GM19193 (cell line): Measurements from ENCODE around the gene STAU1.

Source experiments
- POLR2A ChIP-seq: IDR thresholded peaks from 4 replicates; pipeline ENCODE4 v1.6.1; 2011; ENCODE audit not compliant: insufficient read depth, insufficient read length; ENCODE audit errors: extremely low read depth

Gene STAU1

DNA sequence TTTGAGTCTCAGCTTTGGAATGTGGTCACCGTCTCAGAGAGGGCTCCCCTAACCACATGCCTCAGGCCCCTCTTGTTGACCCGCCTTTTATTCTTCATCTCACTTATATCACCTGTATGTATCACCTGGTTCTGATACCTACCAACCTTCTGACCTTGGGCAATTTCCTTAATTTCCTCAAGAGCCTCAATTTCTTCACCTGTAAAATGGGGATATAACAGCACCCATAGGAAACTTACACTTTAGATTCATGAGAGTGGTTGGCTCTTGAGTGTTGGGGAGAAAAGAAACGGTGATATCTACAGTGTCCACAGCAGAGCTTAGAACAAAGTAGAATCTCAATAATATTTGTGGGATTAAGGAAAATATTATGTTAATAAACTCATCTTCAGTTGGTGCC lies 27.1 kb upstream of the STAU1 start:
- no peak for TF ChIP-seq POLR2A

- no peak for TF ChIP-seq POLR2A
Observed at GRCh38 chr20:49214571-49214970, 26.4 kb upstream of the STAU1 start.

- TF ChIP-seq POLR2A, result no peak
Observed at GRCh38 chr20:49210757-49211110, 22.6 kb upstream of the STAU1 start.

- TF ChIP-seq POLR2A, result no peak
Observed at GRCh38 chr20:49210101-49210756, 22.1 kb upstream of the STAU1 start.

DNA sequence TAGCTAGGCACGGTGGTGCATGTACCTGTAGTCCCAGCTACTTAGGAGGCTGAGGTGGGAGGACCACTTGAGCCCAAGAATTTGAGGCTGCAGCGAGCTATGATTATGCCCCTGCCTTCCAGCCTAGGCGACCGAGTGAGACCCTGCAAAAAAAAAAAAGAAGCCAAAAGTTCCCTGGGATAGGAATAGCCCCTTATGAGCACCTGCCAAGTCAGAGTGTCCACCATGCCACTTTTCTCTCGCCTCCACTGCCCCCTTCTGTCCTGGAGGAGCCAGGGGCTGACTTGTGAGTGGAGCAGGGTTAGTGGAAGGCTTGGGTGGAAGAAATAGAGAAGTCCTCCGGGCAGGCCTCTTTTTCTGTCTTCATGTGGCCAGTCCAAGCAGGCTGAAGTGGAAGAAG lies 18.9 kb upstream of the STAU1 start:
- no peak for TF ChIP-seq POLR2A

DNA sequence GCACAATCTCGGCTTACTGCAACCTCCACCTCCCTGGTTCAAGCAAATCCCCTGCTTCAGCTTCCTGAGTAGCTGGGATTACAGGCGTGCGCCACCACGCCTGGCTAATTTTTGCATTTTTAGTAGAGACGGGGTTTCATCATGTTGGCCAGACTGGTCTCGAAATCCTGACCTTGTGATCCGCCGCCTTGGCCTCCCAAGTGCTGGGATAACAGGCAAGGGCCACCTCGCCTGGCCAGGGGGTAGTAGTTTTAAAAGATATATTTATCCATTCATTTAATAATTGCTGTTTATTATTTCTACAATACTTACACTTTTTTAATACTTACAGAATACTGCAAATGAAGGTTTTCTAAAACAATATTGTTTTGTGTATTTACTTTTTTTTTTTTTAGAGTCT lies 15.6 kb upstream of the STAU1 start:
- TF ChIP-seq POLR2A, result no peak

DNA sequence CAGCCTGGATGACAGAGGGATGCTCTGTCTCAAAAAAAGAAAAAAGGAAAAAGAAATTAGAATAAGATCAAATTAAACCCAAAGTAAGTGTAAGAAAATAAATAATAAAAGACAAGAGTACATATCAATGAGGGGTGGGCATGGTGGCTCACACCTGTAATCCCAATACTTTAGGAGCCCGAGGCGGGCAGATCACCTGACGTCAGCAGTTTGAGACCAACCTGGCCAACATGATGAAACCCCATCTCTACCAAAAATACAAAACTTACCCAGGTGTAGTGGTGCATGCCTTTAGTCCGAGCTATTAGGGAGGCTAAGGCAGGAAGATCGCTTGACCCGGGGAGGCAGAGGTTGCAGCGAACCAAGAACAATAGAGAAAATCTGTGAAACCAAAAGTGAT lies 14.9 kb upstream of the STAU1 start:
- TF ChIP-seq POLR2A, result no peak

GRCh38 chr20:49199729-49200293 lies 11.7 kb upstream of the STAU1 start:
- no peak for TF ChIP-seq POLR2A

GRCh38 chr20:49187330-49187850 lies 744 bp downstream of the STAU1 start:
- no peak for TF ChIP-seq POLR2A

DNA sequence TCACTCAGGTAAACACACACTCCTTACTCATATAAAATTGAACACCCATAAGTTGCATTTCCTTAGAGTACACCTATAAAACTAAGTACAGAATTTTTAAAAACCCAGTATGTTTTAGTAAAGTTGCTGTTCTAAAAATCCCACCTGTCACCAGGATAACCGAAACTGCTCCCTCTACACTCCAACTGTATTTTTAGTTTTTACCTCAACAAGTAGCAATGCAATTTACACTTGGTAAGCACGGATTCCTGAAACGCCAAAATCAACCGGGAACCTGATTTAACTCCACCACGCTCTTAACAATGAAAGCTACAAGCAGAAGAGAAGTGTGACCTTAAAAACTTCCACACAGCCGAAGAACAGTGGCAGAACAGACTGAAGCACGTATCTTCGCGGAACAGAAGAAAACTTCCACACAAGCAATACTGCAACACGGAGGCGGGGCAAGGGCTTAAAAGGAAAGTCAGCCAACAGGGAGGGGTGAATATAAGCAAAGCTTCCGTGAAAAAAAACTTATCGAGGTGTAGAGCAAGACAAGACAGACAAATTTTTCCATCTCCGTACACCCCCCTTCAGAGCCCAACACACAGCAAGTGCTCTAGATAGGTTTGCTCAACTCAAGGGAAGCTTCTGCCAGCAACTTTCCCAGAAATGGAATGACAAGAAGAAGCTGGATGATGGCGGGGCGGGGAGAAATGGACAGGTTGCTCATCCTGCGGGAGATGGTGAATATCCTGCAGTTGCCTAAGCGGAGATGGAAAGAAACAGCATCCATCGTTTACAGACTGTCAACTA lies 1.4 kb downstream of the STAU1 start:
- no peak for TF ChIP-seq POLR2A

GRCh38 chr20:49185071-49185761 lies 2.9 kb downstream of the STAU1 start:
- TF ChIP-seq POLR2A, result no peak

DNA sequence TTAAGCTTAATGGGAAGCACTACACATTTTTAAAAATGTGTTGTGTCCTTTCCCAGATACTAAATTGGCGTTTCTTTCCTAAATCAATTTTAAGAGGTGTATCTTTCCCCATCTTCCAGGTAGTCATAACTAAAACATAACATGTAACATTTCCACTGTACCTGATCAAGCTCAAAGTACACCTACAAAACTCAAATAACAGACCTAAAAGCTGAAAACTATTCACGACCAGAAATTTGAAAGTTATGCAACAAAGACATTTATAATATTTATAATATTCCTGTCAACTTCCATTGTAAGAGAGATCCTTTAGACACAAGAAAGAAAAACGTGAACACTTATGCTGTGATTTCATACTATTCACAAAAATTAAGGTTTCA lies 3.5 kb downstream of the STAU1 start:
- TF ChIP-seq POLR2A, result no peak

DNA sequence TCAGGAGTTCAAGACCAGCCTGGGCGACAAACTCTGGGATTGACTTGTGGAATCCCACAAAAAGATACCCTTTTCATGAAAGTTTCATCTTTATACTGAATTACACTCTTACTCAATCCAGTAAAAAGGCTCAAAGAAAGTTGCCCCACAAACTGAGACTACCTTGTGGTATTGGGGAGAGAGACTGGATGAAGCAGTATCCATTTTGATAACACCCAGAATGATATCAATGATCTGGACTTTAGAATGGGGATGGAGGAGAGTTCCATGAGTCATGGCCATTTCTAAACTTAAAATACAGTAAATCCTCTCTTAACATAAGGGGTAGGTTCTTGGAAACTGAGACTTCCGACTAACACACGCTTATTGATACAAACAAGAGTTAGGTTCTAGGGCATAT lies 4.7 kb downstream of the STAU1 start:
- TF ChIP-seq POLR2A, result no peak

DNA sequence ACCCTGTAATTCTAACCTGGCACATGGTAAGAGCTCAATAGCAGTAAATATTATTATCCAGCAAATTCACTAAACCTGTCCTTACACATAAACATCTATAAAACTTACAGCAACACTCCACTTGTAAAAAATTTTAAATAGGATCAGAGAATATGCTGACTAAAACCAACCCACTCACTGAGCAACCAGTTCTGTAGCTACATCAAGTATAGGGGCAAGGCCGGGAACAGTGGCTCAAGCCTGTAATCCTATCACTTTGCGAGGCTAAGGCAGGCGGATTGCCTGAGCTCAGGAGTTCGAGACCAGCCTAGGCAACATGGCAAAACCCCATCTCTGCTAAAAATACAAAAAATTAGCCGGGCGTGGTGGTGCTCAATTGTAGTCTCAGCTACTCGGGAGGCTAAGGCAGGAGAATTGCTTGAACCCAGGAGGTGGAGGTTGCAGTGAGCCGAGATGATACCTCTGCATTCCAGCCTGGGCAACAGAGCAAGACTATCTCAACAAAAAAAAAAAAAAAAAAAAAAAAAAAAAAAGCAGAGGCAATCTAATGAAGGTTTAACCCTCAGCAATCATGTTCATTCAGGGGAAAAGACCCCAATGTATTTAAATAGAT lies 6.8 kb downstream of the STAU1 start:
- no peak for TF ChIP-seq POLR2A
